ENCODE results near the gene RNPEPL1. TPM values are rescaled to one million over a fixed set of nuclear protein-coding genes. Genes with fewer than 3 reads are reported as not detected.

Gene RNPEPL1
- total and polyA plus RNA-seq, 10 of the 15 experiments (the other 5 are each of a cell fraction or from before 2014, with no cell fraction given) = 0.24 to 49.5 (median 6.8) TPM

DNA sequence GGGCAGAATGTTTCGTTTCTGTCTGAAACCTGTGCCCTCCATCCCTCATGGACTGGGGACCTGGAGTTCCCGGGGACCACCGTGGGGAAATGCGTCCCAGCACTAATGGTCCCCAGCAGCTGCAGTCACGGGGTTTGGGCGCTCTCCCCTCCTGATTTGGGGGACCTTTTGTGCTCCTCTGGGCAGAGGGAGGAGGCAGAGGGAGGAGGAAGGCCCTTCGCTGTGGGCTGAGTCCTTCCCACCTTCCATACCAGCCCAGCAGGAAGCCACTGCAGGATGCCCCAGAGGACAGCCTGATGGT, 60.2 kb downstream of the RNPEPL1 start:
- peaks cover 19% of the 10 kb centered on the region for H3K4me1 ChIP-seq (ENCODE audit: control insufficient read depth, insufficient read depth, low read length)
- H3K27me3 ChIP-seq (replicated peaks in 1 of 2; ENCODE audit: control insufficient read depth in 2 of 2, insufficient read depth in 2 of 2, low read length in 1 of 2) = no peaks in the 10 kb centered on the region
- H3K79me2 ChIP-seq (ENCODE audit: control insufficient read depth, insufficient read depth, low read length) = no peaks in the 10 kb centered on the region
- no peak for FAIRE-seq
- H3K36me3 ChIP-seq (ENCODE audit: control insufficient read depth in 2 of 2, insufficient read depth in 2 of 2, low read length in 1 of 2) = no peaks in the 10 kb centered on the region
- no peaks in the 10 kb centered on the region; the same call in 2 of the 3 replicates for H3K9me3 ChIP-seq (replicated peaks; ENCODE audit: control insufficient read depth, insufficient read depth, low read length)
- RAD21 ChIA-PET (ENCODE audit: unreplicated experiment) = no interaction called here
- CTCF ChIA-PET = interaction anchor here (1.0 kb wide), 1 partner anchor 114 kb away, joined by 3 read pairs; no protein-coding TSS in a partner anchor
- TF ChIP-seq FOXK2 (IDR thresholded peaks at IDR 0.05) (no peak), RCOR1 (conservative IDR thresholded peaks at IDR 0.05; ENCODE audit: low read depth, low read length) (no peak), HDGF (IDR thresholded peaks at IDR 0.05) (no peak), POU2F2 (IDR thresholded peaks at IDR 0.05; ENCODE audit: borderline replicate concordance, low read depth, low read length) (no peak), FOS (IDR thresholded peaks at IDR 0.05; ENCODE audit: borderline replicate concordance, extremely low read depth, insufficient read length) (no peak), NFXL1 (IDR thresholded peaks at IDR 0.05; ENCODE audit: borderline replicate concordance) (no peak), MTA3 (IDR thresholded peaks at IDR 0.05; ENCODE audit: borderline replicate concordance, low read length) (no peak), SIX5 (IDR thresholded peaks at IDR 0.05; ENCODE audit: low read depth, low read length, severe bottlenecking) (no peak), RBBP5 (conservative IDR thresholded peaks at IDR 0.05) (no peak), SMC3 (IDR thresholded peaks at IDR 0.05; ENCODE audit: borderline replicate concordance, low read length) (no peak), HDAC2 (IDR thresholded peaks at IDR 0.05) (no peak), PML (IDR thresholded peaks at IDR 0.05; ENCODE audit: low read length) (no peak), TAF1 (IDR thresholded peaks at IDR 0.05; ENCODE audit: borderline replicate concordance, low read depth, low read length) (no peak)
- TF ChIP-seq, protein P1, sequence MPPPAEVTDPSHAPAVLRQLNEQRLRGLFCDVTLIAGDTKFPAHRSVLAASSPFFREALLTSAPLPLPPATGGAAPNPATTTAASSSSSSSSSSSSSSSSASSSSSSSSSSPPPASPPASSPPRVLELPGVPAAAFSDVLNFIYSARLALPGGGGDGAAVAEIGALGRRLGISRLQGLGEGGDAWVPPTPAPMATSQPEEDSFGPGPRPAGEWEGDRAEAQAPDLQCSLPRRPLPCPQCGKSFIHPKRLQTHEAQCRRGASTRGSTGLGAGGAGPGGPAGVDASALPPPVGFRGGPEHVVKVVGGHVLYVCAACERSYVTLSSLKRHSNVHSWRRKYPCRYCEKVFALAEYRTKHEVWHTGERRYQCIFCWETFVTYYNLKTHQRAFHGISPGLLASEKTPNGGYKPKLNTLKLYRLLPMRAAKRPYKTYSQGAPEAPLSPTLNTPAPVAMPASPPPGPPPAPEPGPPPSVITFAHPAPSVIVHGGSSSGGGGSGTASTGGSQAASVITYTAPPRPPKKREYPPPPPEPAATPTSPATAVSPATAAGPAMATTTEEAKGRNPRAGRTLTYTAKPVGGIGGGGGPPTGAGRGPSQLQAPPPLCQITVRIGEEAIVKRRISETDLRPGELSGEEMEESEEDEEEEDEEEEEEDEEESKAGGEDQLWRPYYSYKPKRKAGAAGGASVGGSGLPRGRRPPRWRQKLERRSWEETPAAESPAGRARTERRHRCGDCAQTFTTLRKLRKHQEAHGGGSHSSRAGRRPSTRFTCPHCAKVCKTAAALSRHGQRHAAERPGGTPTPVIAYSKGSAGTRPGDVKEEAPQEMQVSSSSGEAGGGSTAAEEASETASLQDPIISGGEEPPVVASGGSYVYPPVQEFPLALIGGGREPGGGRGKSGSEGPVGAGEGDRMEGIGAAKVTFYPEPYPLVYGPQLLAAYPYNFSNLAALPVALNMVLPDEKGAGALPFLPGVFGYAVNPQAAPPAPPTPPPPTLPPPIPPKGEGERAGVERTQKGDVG (CRISPR knock-in tag; IDR thresholded peaks at IDR 0.05) = no peak
- TF ChIP-seq, protein P2, sequence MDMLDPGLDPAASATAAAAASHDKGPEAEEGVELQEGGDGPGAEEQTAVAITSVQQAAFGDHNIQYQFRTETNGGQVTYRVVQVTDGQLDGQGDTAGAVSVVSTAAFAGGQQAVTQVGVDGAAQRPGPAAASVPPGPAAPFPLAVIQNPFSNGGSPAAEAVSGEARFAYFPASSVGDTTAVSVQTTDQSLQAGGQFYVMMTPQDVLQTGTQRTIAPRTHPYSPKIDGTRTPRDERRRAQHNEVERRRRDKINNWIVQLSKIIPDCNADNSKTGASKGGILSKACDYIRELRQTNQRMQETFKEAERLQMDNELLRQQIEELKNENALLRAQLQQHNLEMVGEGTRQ (IDR thresholded peaks at IDR 0.05; ENCODE audit: borderline replicate concordance, low read depth, low read length) = no peak
- TF ChIP-seq, protein P3, sequence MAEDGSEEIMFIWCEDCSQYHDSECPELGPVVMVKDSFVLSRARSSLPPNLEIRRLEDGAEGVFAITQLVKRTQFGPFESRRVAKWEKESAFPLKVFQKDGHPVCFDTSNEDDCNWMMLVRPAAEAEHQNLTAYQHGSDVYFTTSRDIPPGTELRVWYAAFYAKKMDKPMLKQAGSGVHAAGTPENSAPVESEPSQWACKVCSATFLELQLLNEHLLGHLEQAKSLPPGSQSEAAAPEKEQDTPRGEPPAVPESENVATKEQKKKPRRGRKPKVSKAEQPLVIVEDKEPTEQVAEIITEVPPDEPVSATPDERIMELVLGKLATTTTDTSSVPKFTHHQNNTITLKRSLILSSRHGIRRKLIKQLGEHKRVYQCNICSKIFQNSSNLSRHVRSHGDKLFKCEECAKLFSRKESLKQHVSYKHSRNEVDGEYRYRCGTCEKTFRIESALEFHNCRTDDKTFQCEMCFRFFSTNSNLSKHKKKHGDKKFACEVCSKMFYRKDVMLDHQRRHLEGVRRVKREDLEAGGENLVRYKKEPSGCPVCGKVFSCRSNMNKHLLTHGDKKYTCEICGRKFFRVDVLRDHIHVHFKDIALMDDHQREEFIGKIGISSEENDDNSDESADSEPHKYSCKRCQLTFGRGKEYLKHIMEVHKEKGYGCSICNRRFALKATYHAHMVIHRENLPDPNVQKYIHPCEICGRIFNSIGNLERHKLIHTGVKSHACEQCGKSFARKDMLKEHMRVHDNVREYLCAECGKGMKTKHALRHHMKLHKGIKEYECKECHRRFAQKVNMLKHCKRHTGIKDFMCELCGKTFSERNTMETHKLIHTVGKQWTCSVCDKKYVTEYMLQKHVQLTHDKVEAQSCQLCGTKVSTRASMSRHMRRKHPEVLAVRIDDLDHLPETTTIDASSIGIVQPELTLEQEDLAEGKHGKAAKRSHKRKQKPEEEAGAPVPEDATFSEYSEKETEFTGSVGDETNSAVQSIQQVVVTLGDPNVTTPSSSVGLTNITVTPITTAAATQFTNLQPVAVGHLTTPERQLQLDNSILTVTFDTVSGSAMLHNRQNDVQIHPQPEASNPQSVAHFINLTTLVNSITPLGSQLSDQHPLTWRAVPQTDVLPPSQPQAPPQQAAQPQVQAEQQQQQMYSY (CRISPR knock-in tag; IDR thresholded peaks at IDR 0.05) = no peak
- TF ChIP-seq, protein P4, sequence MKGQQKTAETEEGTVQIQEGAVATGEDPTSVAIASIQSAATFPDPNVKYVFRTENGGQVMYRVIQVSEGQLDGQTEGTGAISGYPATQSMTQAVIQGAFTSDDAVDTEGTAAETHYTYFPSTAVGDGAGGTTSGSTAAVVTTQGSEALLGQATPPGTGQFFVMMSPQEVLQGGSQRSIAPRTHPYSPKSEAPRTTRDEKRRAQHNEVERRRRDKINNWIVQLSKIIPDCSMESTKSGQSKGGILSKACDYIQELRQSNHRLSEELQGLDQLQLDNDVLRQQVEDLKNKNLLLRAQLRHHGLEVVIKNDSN (IDR thresholded peaks at IDR 0.05; ENCODE audit: borderline replicate concordance, extremely low read length, insufficient read depth, low read depth, low read length) = no peak
- H4K20me1 ChIP-seq (ENCODE audit: control insufficient read depth, insufficient read depth) = no peaks in the 10 kb centered on the region
- no peak for ATAC-seq
- BruUV-seq (replicated peaks) = no TSS peak
- H2AFZ ChIP-seq (ENCODE audit: control insufficient read depth, low read depth, low read length) = no peak overlapping the region
- intact Hi-C loops (cut with micrococcal nuclease; ENCODE audit: unreplicated experiment) (no loop called here), in situ Hi-C loops (cut with MboI) (no loop called here)
- POLR2A ChIA-PET = no interaction called here
- SMC1A ChIA-PET (ENCODE audit: uncharacterized antibody, unreplicated experiment) = no interaction called here
- no peak overlapping the region for H3K4me3 ChIP-seq
- WGBS (ENCODE audit: insufficient coverage, insufficient replicate concordance, low lambda C conversion rate, missing lambda C conversion rate) = 61% methylated on average over 7 of the region's 7 CpGs
- H3K27ac ChIP-seq (ENCODE audit: control insufficient read depth, insufficient read depth) = no peak overlapping the region
- DNase-seq (ENCODE audit: low read depth, low spot score) = no peak
- no peak overlapping the region for H3K4me2 ChIP-seq (ENCODE audit: control insufficient read depth, insufficient read depth)
- no peak overlapping the region for H3K9ac ChIP-seq (ENCODE audit: control insufficient read depth, insufficient read depth, low read length)

All from GM12878 (cell line).